K562 (cell line): ENCODE measurements around the gene FHIT.

ENCODE experiments used
- EP300 ChIP-seq: IDR thresholded peaks from 2 replicates; pipeline ENCODE4 v1.6.1; 2012; ENCODE audit warnings: low read length, improper control_type of control experiment
- FOXA3 ChIP-seq, 2 experiments: fragments of 450-650 bp in 1 of 2; sonication (generic) in 1 of 2; formaldehyde crosslinking; IDR thresholded peaks in 1 of 2; conservative IDR thresholded peaks in 1 of 2; 2 replicates each; pipeline versions ENCODE4 v1.4.0 to v1.8.0; 2020 to 2022; ENCODE audit warnings: mild to moderate bottlenecking in 2 of 2, missing genetic modification reagents in 1 of 2
- MAFF ChIP-seq: IDR thresholded peaks from 2 replicates; pipeline ENCODE4 v1.6.1; 2012; ENCODE audit warnings: low read length, improper control_type of control experiment
- MAZ ChIP-seq, 2 experiments: fragments of 450-650 bp in 1 of 2; sonication (generic) in 1 of 2; formaldehyde crosslinking; IDR thresholded peaks in 1 of 2; conservative IDR thresholded peaks in 1 of 2; 2 replicates each; pipeline versions ENCODE4 v1.4.0 to v1.5.0; 2020; ENCODE audit warnings: mild to moderate bottlenecking in 1 of 2, missing genetic modification reagents in 1 of 2
- RCOR1 ChIP-seq, 2 experiments: IDR thresholded peaks; 2 replicates each; pipeline ENCODE4 v1.6.1; 2012; ENCODE audit warnings: low read depth in 2 of 2, low read length in 2 of 2, borderline replicate concordance in 1 of 2, improper control_type of control experiment in 1 of 2
- TRIM28 ChIP-seq: fragments of 450-650 bp; IDR thresholded peaks from 2 replicates; pipeline ENCODE4 v1.6.1; 2017

DNA sequence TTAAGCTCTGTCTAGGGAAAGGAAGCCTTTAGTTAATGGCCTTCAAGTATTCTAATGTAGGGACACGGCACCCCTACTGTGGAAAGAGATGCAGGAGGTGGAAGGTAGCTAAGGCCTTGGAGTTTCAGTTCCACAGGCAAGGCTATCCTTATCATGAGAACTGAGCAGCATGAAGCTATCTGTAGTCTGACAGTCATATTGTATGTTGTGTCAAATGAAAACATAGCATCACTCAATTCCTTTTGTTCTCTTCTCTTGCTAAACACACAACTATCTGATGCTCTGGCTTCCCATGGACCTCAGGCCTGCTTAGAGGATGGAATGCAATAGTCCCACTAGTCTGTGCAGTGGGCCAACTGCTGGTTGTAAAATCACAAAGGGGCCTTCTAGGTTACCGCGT, 380.9 kb downstream of the FHIT start:
- no peak for TF ChIP-seq FOXA3 (CRISPR knock-in tag; conservative IDR thresholded peaks at IDR 0.05 in 1 of 2, IDR thresholded peaks at IDR 0.05 in 1 of 2)
- no peak for TF ChIP-seq EP300
- no peak for TF ChIP-seq MAZ (CRISPR knock-in tag; conservative IDR thresholded peaks at IDR 0.05 in 1 of 2, IDR thresholded peaks at IDR 0.05 in 1 of 2)
- no peak for TF ChIP-seq MAFF
- no peak for TF ChIP-seq TRIM28
- TF ChIP-seq RCOR1 (IDR thresholded peaks at IDR 0.05; ENCODE audit: borderline replicate concordance in 1 of 2, low read depth in 2 of 2, low read length in 2 of 2), result no peak
